ENCODE results near the gene CCT8L2. TPM values are rescaled to one million over a fixed set of nuclear protein-coding genes. Genes with fewer than 3 reads are reported as not detected.
A peak's percentile ranks its signal among the peaks of the same experiment; 100 is the strongest.
"Not testable (repeated sequence)": the region's sequence is repeated elsewhere in the genome, so short reads cannot be mapped to it uniquely, and the experiment has no call there.

CCT8L2 gene
- total RNA-seq, 1 donor from 2014 or later, result not detected

GRCh38 chr22:16562711-16563554 is 29.7 kb downstream of the CCT8L2 start:
- no peak for ATAC-seq
- DNase-seq (ENCODE audit: missing footprints), result no peak
- intact Hi-C loops (cut with DNase I), result no loop called here

- DNase-seq (ENCODE audit: missing footprints); intact Hi-C loops (cut with DNase I): not testable (repeated sequence)
Measured at GRCh38 chr22:16561093-16561658, 31.4 kb downstream of the CCT8L2 start.

GRCh38 chr22:16560651-16561050 is 32.0 kb downstream of the CCT8L2 start:
- intact Hi-C loops (cut with DNase I); ATAC-seq: not testable (repeated sequence)

More at GRCh38 chr22:16561093-16561658, 31.4 kb downstream of the CCT8L2 start:
- not testable (repeated sequence) for ATAC-seq

GRCh38 chr22:16559996-16560395 is 32.6 kb downstream of the CCT8L2 start:
- not testable (repeated sequence) for DNase-seq (ENCODE audit: missing footprints); ATAC-seq

More at GRCh38 chr22:16560651-16561050, 32.0 kb downstream of the CCT8L2 start:
- not testable (repeated sequence) for DNase-seq (ENCODE audit: missing footprints)

GRCh38 chr22:16559056-16559955 is 33.3 kb downstream of the CCT8L2 start:
- intact Hi-C loops (cut with DNase I), result no loop called here
- DNase-seq (ENCODE audit: missing footprints) (no peak), ATAC-seq (no peak)

More at GRCh38 chr22:16559996-16560395, 32.6 kb downstream of the CCT8L2 start:
- intact Hi-C loops (cut with DNase I), result not testable (repeated sequence)

- intact Hi-C loops (cut with DNase I); DNase-seq (ENCODE audit: missing footprints); ATAC-seq: not testable (repeated sequence)
Measured at GRCh38 chr22:16558376-16558945, 34.1 kb downstream of the CCT8L2 start.

GRCh38 chr22:16557511-16557910 is 35.1 kb downstream of the CCT8L2 start:
- peak; percentile 72 for DNase-seq (ENCODE audit: missing footprints)
- intact Hi-C loops (cut with DNase I); ATAC-seq: not testable (repeated sequence)

GRCh38 chr22:16555077-16555994 is 37.3 kb downstream of the CCT8L2 start:
- DNase-seq (ENCODE audit: missing footprints); ATAC-seq; intact Hi-C loops (cut with DNase I): not testable (repeated sequence)

GRCh38 chr22:16543310-16543709 is 49.3 kb downstream of the CCT8L2 start:
- ATAC-seq; intact Hi-C loops (cut with DNase I); DNase-seq (ENCODE audit: missing footprints): not testable (repeated sequence)

Other genes with a start within 250 kb of the CCT8L2 start
- gene XKR3, start 232.6 kb upstream of the CCT8L2 start, total RNA-seq, result not detected

All from Right ventricle myocardium inferior (tissue), 1 donor.